NCI-H345 treated with DMSO at 0.1 percent for 48 hours (cell line): Measurements from ENCODE around the gene FOXL3.
A peak's percentile ranks its signal among the peaks of the same experiment; 100 is the strongest.

Experiments
- DNase-seq: peaks from one replicate; lab custom pipeline; 2025; ENCODE audit not compliant: unreplicated experiment; lab: John Stamatoyannopoulos, UW

Gene FOXL3

DNA sequence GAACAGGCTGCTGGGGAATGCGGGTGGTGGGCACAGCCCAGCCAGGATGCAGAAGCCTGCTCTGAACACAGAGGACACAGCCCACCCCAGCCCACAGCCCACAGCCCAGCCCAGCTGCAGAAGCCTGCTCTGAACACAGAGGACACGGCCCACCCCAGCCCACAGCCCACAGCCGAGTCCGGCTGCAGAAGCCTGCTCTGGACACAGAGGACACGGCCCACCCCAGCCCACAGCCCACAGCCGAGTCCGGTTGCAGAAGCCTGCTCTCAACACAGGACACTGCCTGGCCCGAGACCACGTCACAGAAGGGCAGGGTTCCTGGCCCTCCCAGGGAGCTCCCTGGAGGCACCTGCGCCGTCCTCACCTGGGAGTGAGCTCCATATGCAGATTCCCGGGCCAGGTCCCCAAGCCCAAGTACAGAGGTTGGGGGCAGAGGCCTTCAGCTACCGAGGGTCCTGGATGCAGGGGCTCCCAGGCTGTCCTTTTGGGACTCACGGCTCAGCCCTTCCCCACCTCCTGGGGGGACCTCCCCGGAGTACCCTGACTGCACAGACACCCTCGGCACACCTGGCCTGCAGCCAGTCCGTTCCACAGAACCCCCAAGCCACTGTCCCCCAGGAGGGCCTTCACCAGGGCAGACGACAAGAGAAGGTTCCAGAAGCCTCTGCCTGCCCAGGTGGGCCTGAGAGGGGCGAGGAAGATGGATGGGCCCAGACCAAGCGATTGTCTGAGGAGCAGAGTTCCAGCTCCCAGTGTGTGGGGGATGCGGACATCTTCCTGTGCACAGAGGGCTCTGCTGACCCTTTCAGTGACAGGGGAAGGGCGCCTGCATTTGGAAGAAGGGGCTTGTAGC is 23.7 kb upstream of the FOXL3 start:
- DNase-seq, result no peak

DNA sequence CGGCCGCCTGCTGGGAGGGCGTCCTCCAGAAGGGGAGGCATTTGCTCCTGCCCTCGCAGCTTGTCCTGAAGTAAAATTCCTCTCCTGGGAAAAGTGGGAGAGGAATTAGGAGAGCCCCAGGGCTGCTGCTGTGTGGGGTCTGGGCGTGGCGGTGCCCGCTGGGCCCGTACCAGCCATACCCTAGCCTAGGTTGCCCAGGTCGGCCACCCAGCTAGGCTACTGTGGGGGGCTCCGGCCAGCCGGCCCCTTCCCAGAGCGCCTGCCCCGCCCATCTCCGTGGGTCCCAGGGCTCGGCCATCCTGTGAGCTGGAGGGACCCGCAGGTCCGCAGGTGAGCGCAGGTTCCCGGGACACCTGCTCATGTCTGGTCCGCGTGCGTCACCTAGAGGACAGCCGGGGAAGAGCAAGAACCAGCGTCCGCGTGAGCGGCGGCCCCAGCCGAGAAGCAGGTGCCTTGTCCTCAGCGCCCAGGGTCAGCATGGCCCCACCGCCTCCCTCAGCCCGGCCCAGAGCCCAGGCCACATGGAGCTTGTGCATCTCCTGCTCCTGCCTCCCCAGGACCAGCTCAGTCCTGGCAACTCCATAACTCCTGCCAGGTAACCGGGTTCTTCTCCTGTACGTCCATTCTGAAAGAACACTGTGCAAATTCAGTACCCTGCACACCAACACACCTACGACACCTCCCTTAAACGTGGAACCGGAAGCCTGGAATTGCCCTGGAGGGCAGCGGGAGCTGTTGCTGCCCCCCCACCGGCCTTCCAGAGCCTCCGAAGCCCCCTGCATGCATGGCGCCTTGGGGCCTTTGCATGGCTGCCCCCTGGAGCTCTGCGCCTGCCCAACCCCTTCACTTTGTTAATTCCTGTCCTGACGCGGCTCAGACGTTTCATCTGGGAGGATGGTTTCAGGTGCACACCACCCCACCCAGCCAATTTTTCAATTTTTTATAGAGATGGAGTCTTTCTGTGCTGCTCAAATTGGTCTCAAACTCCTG is 22.8 kb upstream of the FOXL3 start:
- DNase-seq, result peak; percentile 2

DNA sequence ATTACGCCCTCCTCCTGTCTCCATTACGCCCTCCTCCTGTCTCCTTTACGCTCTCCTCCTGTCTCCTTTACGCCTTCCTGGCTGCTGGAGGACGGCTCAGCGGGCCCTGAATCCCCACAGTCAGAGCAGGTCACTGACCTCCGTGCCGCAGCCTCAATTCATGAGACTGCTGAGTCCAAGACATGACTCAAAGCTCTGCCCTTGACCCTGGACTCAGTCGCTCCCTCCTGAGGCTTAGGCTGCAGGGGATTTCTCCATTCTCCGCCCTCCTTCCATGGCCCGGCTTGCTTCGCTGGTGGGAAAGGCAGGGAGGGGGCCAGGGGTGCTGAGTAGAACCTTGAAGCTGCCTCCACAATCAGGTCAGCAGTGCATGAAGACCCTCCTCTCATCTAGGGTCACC is 21.0 kb upstream of the FOXL3 start:
- no peak for DNase-seq

DNA sequence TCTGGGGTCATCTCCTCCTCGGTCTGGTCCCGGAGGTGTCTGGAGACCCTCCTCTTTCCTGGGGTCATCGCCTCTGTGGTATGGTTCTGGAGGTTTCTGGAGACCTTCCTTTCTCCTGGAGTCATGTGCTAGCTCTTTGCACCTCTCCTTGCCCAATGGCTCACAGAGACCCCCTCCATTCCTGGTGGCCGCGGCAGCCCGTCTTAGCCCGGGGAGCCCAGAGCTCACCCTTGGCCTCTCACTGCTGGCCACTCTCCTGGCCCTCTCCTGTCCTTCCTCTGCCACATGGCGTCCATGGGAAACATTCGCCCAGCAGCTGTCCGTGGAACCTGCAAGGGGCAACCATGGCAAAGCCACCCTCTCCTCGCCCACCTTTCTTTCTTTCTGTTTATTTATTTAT is 20.2 kb upstream of the FOXL3 start:
- DNase-seq, result no peak

DNA sequence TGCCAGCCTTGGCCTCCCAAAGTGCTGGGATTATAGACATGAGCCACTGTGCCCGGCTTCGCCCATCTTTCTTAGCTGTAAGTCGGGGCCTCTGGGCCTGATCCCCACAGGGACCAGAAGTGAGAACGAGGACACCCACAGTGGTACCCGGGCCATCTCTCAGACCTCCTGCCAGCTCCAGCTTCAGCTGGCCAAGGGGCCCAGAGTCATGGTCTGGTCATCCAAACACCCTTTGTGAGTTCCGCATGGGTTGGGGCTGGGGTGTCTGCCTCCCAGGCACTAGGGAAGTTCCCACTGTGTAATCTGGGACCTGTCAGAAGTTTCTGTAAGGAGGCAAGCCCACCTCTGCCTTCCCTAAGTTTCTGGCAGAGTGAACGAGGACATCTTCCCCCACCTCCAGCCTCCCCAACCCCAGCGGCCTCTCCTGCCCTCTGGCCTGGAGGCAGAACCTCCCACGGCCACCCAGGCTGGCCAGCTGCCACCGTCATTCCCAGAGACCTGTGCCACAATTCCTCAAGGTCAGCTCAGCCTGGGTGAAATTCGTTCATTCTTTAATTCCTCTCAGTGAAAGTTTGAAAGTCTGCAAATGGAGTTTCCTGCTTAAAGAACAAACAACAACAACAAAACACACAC is 19.5 kb upstream of the FOXL3 start:
- DNase-seq, result no peak

DNA sequence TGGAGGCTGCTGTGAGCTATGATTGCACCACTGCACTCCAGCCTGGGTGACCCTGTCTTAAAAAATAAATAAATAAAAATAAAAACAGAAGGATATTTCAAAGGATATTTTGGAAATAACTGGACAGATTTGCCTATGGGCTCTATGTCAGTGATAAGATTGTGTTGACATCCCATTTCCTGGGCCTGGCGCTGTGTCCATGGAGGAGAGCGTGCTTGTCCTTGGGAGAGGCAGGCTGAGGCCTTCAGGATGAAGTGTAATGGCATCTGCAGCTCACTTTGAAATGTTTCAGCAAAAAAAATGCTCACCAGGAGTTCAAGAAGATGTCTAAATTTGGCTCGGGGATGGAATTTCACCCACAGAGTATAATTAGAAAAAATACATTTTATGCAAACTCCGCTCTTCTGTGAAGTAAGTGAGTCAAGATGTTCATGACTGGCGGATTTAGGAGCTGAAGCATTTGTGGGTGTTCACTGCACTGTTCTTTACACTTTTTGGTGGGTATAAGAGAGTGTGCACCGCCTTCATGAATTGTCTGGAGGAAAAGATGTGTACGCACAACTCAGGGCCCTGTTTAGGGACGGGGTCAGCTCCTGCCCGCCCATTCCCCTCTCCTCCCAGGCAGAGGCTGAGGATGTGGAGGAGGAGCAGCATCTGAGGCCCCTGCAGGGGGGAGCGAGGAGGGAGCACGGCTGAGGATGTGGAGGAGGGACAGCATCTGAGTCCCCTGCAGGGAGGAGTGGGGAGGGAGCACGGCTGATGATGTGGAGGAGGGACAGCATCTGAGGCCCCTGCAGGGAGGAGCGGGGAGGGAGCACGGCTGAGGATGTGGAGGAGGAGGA is 18.5 kb upstream of the FOXL3 start:
- DNase-seq, result no peak

DNA sequence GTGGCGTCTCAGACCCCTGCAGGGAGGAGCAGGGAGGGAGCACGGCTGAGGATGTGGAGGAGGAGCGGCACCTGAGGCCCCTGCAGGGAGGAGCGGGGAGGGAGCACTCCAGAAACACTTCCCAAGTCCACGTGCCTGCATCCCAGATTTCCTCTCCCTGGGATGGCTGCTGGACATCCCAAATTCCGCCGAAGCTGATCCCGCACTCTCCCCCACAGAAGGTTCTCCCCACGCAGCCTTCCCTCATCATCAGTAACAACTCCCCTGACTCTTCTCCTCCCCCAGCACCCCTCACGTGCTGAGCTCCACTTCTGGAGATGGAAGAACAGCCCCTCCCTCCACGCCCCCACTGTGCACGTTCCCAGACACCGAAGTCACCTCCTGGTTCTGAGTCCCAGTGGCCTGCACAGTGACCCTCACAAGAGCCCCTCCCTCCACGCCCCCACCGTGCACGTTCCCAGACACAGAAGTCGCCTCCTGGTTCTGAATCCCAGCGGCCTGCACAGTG is 17.8 kb upstream of the FOXL3 start:
- DNase-seq, result no peak

DNA sequence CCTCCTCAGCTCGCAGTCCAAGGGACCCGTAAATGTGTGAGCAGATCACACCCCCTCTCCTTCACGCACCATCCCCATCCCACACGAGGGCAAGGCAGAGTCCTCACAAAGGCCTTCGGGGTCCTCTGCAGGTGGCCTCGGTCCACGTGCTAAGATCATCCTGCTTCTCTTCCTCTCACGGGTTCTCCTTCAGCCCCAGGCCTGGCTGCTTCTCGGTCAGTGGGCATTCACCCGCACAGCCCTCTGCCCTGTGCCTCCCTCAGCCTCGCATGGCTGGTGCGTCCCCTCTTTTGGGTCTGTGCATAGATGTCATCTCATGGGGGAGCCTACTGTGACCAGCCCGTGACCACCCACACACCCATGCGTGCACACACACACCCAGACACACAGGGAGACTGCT is 17.3 kb upstream of the FOXL3 start:
- DNase-seq, result no peak

DNA sequence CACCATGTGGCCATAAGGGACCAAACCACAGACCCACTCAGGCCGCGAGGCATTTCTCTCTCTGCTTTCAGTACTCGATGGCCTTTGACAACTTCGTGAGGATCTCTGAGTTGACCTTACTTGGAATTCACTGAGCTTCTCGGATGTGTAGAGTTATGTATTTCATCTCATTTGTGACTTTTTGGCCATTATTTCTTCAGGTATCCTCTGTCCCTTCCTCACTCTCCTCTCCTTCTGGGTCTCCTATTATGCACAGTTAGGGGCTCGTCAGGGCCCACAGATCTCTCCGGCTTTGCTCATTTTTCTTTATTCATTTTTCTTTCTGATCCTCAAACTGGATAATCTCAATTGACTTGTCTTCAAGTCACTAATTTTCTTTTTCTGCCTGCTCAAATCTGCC is 16.6 kb upstream of the FOXL3 start:
- DNase-seq, result no peak

DNA sequence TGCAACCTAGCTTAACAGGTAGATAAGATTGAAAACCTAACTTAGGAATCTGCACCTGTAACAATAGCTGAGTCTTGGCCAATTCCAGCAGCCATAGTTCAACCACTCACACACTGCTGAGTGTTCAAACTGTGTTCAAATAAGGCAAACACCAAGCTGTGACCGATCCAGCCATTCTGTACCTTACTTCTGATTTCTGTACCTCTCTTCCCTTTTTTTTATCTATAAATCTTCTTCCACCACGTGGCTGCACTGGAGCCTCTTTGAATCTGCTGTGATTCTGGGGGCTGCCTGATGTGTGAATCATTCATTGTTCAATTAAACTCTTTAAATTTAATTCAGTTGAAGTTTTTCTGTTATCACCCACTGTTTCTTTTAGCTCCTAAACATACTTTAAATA is 15.7 kb upstream of the FOXL3 start:
- no peak for DNase-seq

DNA sequence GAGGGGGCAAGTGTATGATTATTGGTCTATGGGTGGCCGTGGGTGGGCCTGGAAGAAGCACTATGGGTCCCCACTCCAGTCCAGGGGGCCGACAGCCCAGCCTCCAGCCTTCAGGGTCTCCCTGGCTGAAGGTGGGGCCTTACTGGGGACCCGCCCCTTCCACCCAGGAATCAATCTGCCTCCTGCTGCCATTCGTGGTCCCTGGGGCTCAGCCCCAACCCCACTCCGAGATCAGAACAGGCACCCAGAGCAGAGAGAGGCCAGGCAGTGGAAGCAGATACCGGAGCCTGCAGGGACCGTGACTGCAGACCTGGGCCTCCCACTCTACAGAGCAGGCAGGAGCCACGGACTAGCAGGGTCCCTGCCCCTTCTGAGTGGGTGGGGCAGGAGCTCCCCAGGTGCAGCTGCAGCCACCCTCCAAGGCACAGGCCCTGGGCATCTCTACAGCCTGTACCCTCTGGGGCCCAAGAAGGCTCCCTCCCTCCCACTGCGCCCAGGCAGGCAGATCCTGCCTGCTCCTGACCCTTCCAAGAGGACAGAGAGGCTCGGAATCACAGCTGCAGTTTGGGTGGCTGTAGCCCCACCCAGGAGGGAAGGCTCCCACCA is 13.6 kb upstream of the FOXL3 start:
- no peak for DNase-seq

DNA sequence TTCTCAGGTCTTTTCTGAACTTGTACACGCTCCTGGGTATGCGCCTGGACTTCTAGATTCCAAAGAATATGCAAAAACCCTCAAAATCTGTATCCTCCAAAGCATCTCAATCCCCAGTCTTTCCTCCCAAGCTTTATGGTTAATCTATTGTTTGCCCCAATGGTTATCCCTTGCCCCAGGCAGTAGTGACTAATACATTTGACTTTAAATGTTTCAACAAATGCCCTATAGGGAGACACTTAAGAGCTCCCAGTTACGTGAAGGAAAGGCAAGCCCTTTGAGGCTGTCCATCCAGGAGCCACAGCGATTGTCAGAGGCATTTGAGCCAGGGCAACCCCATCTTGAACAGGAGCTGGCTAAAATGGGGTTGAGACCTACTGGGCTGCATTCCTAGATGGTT is 12.7 kb upstream of the FOXL3 start:
- DNase-seq, result no peak

DNA sequence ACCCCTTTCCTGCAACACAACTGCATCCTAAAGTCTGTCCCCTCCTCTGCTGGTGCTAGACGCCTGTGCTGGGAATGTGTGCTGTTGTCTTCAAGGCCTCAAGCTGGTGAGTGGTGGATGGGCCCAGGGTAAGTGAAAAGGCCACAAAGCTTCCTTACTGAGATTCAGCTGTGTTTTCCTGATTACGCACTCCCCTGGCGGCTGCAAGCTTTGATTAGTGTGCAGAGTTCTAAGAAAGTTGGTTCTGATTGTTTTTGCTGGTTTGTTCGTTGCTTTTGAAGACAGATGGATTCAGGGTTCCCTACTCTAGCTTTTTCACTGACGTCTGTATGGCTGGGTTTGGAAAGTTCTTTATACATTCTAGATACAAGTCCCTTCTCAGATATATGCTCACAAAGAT is 11.9 kb upstream of the FOXL3 start:
- no peak for DNase-seq

DNA sequence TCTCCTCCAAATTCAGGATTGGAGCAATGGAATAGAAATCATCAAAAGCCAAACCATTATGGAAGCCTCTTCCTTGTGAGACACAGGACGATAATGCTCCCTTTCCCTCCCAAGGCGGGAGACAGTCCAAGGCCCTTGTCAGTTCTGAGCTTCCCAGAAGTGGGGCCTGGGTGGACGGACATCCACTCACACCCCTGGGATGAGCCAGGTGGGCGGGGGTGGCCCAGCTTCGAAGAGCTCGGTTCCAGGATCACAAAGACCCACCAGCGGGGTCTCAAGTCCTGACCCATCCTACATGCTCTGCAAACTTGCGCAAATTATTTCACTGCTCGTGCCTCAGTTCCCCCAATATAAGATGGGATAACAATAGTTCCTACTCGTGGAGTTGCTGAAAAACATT is 10.1 kb upstream of the FOXL3 start:
- DNase-seq, result no peak

DNA sequence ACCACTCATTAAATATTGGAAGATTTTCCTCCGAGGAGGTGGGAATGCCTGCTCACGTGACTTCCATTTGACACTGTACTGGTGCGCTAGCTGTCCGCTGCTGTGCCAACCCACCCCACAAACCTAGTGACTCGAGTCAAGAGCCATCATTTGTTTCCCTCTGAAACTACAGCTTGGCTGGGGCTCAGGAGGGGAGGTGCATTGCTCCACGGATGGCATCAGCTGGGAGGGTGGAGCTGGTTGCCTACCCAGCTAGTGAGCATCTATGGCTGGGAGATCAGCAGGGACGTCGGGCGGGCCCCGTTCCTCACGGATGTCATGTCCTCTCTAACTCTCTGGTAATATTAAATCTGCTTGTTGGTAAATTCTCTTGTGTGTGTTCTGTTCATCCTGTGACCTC is 9.5 kb upstream of the FOXL3 start:
- no peak for DNase-seq

DNA sequence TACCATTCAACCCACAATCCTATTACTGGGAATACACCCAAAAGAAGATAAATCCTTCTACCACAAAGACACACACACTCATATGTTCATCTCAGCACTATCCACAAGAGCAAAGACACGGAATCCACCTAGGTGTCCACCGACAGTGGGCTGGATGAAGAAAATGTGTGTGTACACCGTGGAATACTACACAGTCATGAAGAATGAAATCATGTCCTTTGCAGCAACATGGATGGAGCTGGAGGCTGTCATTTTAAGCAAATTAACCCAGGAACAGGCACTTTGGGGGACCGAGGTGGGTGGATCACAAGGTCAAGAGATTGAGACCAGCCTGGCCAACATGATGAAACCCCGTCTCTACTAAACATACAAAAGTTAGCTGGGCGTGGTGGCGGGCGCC is 8.3 kb upstream of the FOXL3 start:
- DNase-seq, result no peak

DNA sequence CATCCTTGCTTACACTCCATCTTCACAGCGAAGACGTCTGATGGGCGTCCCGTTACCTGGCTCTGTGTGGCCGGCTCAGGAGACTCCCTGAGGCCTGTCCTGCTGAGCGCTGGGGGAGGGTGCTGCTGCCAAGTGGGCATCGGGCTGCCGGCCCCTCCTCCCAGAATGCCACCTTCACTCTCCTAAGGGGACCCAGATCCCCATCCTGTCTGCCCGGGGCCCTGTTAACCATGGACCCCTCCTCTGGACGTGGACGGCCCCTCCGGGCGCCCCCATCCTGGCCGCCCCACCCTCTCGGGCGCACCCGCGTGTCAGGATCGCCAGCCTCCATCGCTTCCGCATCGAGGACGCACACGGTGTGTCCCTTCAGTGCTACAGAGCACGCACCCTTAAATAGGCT is 7.3 kb upstream of the FOXL3 start:
- no peak for DNase-seq

DNA sequence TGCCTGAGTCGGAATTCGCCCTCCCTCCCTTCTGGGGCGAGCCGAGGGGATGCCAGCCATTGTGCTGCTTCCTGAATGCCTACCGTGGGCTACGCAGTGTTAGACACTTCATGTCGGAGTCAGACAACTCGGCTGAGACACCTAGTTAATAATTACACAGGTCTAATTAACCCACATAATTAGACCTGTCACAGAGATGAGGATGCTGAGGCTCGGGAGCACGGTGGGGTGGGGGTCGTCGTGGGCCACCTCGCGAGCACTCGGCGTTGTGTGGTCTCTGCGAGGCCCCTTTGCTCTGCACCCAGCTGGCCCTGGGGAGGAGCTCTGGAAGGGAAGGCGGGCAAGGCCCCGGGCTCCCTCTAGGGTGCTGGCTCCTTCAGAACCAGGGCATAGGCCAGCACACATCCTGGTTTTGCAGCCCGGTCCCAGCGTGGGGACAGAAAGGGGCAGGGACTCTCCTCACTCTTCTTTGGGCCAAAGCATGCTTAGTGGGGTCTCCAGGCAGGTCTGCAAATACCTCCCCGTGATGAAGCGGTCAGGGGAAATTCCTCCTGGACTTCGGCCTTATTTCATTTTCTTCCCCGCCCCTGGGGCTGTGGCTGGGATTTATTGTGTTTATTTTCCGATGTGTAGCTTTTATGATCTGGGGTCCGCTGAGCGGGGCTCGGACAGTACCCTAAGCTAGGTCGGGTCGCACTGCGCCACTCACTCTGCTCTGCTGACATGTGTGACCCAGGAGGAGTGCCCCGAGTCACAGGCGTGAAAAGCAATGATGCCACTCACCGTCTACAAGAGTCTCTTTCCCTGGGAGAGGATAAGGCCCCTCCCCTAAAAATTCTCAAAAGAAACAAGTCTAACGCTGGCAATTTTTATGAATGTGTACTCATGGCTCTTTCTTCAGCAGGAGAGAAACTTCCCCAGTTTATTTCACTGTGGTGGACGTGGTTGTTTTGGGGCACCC is 4.9 kb upstream of the FOXL3 start:
- DNase-seq, result no peak

DNA sequence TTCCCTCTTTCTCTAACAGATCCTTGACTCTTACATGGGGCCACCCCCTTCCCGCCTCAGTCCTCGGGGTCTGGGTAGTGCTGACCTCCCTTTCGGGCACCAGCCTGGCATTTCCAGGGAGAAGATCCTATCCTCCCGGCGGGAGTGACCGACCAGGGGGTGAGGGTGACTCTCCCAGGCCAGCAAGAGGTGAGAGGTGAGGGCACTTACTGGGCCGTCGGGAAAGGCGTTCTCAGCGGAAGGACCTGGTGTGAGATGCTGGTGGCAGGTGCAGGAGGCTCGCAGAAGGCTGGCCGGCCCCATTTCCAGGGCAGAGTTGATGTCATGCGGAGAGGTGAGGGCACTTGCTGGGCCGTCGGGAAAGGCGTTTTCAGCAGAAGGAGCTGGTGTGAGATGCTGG is 4.2 kb upstream of the FOXL3 start:
- no peak for DNase-seq
